ENCODE data around the gene FNDC7.
"Not testable (repeated sequence)": the region's sequence is repeated elsewhere in the genome, so short reads cannot be mapped to it uniquely, and the experiment has no call there.

Gene FNDC7

DNA sequence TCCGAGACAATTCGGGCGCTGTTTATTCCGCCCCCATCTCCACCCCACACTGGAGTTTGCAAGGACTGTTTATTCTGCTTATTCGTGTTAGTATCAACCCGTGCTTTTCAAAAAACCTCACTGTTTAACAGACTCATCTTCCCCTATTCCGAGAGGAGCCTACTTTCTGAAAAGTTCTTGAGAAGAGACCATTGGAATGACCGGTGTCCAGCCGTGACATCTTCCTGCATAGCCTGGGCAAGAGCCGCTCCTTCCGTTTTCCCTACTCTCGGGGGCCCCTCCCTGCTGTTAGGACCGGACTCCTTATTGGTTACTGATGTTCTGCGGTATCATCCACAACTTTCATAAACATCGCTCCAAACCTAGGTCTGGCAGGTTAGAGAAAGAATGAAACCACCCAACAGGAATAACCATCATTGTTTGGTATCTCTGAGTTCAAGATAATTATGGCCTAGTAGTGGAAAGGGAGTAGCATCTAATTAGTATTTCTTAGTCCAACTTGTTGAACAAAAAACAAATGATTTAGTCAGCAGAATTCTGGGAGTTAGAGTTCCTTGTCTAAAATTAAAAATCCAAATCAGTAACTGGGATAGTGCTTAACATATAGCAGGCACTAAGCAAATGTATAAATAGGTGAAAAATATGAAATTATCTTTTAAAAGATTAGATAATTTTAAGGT, 34.6 kb downstream of the FNDC7 start:
- no peak for DNase-seq

GRCh38 chr1:108747898-108748297, 35.2 kb downstream of the FNDC7 start:
- no peak for DNase-seq

DNA sequence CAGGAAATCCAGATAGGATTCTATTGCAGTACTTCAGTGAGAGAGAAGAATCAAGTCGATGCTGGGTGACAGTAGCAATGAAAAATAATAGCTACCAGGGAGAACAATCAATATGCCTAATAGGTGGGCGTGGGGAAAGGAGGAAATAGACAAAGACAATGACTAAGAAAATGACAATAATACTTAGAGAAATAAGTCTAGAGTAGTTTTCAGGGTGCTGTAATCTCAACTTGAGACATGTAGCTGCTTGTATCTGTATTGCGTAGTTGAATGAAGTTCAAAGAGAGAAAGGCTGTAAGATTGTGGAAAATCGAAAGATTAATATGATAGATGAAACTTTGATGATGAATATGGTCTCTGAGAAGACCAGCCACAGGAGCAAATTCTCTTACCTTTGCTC, 36.4 kb downstream of the FNDC7 start:
- no peak for DNase-seq

DNA sequence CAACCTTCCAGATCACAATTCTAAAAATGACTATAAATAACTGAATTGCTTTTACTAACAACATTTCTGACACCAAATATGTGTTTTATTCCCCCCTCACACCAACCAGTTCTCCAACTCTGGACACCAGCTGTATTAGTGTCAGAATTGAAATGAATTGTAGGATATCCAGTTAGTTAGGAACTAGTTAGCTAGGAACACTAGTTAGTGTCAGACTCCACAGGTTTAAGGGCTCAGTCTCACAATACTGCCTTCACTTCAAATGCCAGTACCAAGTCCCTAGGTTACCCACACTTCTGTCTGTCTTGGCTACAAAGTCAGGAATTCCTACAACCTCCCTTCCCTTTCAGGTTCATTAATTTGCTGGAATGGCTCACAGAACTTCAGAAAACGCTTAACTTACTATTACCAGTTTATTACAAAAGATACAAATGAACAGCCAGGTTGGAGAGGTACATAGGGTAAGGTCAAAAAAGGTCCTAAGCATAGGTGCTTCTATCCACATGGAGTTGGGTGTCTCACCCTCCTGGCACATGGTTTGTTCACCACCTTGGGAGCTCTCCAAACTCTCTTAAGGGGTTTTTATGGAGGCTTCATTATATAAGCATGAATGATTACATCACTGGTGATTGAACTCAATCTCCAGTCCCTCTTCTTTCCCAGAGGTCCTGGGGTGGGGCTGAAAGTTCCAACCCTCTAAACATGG, 37.9 kb downstream of the FNDC7 start:
- DNase-seq, result no peak

GRCh38 chr1:108753363-108753762, 40.7 kb downstream of the FNDC7 start:
- DNase-seq, result no peak

DNA sequence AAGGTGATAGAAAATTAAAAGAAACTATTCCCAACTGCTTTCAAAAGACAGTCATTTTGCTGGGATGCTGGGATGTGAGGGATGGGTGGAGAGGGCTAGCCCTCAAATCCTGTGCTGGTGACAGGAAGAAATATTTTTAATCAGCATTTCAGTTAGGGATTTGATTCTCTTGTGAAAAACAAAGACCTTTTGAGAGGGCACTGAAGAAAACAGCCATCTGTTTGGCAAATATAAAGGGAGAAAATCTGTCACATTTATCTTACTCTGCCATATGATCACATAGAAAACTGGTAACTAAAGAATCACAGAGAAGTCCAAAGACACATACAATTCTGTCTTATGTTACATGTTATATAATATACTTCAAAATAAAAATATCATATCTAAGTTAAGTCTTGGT, 46.1 kb downstream of the FNDC7 start:
- no peak for DNase-seq

GRCh38 chr1:108767115-108767514, 54.4 kb downstream of the FNDC7 start:
- DNase-seq, result no peak

- DNase-seq, result no peak
Observed at GRCh38 chr1:108767708-108768107, 55.0 kb downstream of the FNDC7 start.

GRCh38 chr1:108777839-108778238, 65.1 kb downstream of the FNDC7 start:
- no peak for DNase-seq

- DNase-seq, result no peak
Observed at GRCh38 chr1:108779455-108779854, 66.7 kb downstream of the FNDC7 start.

GRCh38 chr1:108780937-108781574, 68.3 kb downstream of the FNDC7 start:
- DNase-seq, result no peak

GRCh38 chr1:108781575-108781944, 68.9 kb downstream of the FNDC7 start:
- DNase-seq, result not testable (repeated sequence)

DNA sequence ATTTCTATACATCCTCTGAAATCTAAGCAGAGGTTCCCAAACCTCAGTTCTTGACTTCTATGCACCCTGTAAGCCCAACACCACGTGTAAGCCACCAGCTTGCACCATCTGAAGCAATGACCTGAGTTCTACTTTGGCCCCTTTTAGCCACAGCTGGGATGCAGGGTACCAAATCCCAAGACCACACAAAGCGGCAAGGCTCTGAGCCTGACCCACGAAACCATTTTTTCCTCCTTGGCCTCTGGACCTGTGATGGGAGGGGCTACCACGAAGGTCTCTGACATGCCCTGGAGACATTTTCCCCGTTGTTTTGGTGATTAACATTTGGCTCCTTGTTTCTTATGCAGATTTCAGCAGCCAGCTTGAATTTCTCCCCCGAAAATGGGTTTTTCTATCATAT, 72.6 kb downstream of the FNDC7 start:
- DNase-seq, result no peak

- no peak for DNase-seq
Observed at GRCh38 chr1:108785880-108786279, 73.2 kb downstream of the FNDC7 start.

GRCh38 chr1:108791790-108792189, 79.1 kb downstream of the FNDC7 start:
- DNase-seq, result no peak
